ENCODE data around the gene RANBP17.

RANBP17 gene

GRCh38 chr5:171299228-171299627 lies 437.4 kb downstream of the RANBP17 start (continued):
- 0 out of 2 replicates have a peak, but pooled peaks have one; percentile 17 for TF ChIP-seq MZF1 (tag by site-specific recombination; IDR thresholded peaks at IDR 0.05; ENCODE audit: borderline replicate concordance)
- TF ChIP-seq KLF10 (tag by site-specific recombination; IDR thresholded peaks at IDR 0.05), result 0 out of 2 replicates have a peak, but pooled peaks have one; percentile 14
- no peak for TF ChIP-seq ZNF391 (tag by site-specific recombination; IDR thresholded peaks at IDR 0.05; ENCODE audit: borderline replicate concordance, low read depth)
- no peak; the same call in 1 of the 2 replicates for TF ChIP-seq ZNF664 (tag by site-specific recombination; IDR thresholded peaks at IDR 0.05)
- no peak for TF ChIP-seq ZNF133 (tag by site-specific recombination; IDR thresholded peaks at IDR 0.05)
- TF ChIP-seq IKZF3 (tag by site-specific recombination; IDR thresholded peaks at IDR 0.05), result peak; percentile 54
- TF ChIP-seq CTCF (tag by site-specific recombination; IDR thresholded peaks at IDR 0.05), result no peak
- peak; percentile 81 for TF ChIP-seq OSR2 (tag by site-specific recombination; IDR thresholded peaks at IDR 0.05)
- no peak for TF ChIP-seq ZNF394 (tag by site-specific recombination; IDR thresholded peaks at IDR 0.05; ENCODE audit: borderline replicate concordance)
- peak; percentile 61; the same call in 1 of the 2 replicates for TF ChIP-seq FEZF1 (tag by site-specific recombination; IDR thresholded peaks at IDR 0.05)
- TF ChIP-seq ZNF521 (tag by site-specific recombination; IDR thresholded peaks at IDR 0.05), result no peak
- TF ChIP-seq ZNF404 (tag by site-specific recombination; IDR thresholded peaks at IDR 0.05), result no peak
- no peak for TF ChIP-seq TRIM28 (IDR thresholded peaks at IDR 0.05; ENCODE audit: borderline replicate concordance, low read length)
- no peak for TF ChIP-seq ZSCAN18 (tag by site-specific recombination; IDR thresholded peaks at IDR 0.05)

- H3K9me3 ChIP-seq (ENCODE audit: control insufficient read depth, insufficient read depth, low read depth, low read length), result no peaks in the 10 kb centered on the region
- peaks cover 0 to 6% of the 10 kb centered on the region in 2 experiments; a peak in 1 of 3 replicates for H3K36me3 ChIP-seq (ENCODE audit: control insufficient read depth in 2 of 2, insufficient read depth in 1 of 2, low read length in 2 of 2)
- CTCF ChIA-PET, result no interaction called here
- H3K27ac ChIP-seq (ENCODE audit: extremely low read depth, low read depth, low read length), result no peak overlapping the region
- TF ChIP-seq ZNF449 (tag by site-specific recombination; IDR thresholded peaks at IDR 0.05), result peak; percentile 38; the same call in 1 of the 2 replicates
- no peak for TF ChIP-seq GLIS1 (tag by site-specific recombination; IDR thresholded peaks at IDR 0.05)
- TF ChIP-seq ZNF629 (tag by site-specific recombination; IDR thresholded peaks at IDR 0.05), result no peak
- peak; percentile 22; the same call in 1 of the 2 replicates for TF ChIP-seq SCRT2 (tag by site-specific recombination; IDR thresholded peaks at IDR 0.05)
- 0 out of 2 replicates have a peak, but pooled peaks have one; percentile 22 for TF ChIP-seq TCF7L2 (IDR thresholded peaks at IDR 0.05; ENCODE audit: borderline replicate concordance, low read depth, low read length)
- POLR2A ChIA-PET, result interaction anchor here (1.7 kb wide), 1 partner anchor 9 kb away, joined by 4 read pairs; the partner anchor contains the start of gene TLX3
- no peak overlapping the region for H3K4me3 ChIP-seq (ENCODE audit: low read depth, low read length)
- H3K4me1 ChIP-seq (ENCODE audit: control insufficient read depth, insufficient read depth, low read length), result peaks cover 27% of the 10 kb centered on the region
Observed at GRCh38 chr5:171299851-171300250, 438.0 kb downstream of the RANBP17 start.

GRCh38 chr5:171300358-171300757 lies 438.5 kb downstream of the RANBP17 start:
- no peak overlapping the region for H3K4me3 ChIP-seq (ENCODE audit: low read depth, low read length)
- peaks cover 0 to 6% of the 10 kb centered on the region in 2 experiments; a peak in 1 of 3 replicates for H3K36me3 ChIP-seq (ENCODE audit: control insufficient read depth in 2 of 2, insufficient read depth in 1 of 2, low read length in 2 of 2)
- H3K27ac ChIP-seq (ENCODE audit: extremely low read depth, low read depth, low read length), result no peak overlapping the region
- ChIA-PET CTCF (no interaction called here), POLR2A (interaction anchor here (1.7 kb wide), 1 partner anchor 8 kb away, joined by 4 read pairs; the partner anchor contains the start of gene TLX3)
- peaks cover 24% of the 10 kb centered on the region for H3K4me1 ChIP-seq (ENCODE audit: control insufficient read depth, insufficient read depth, low read length)
- no peaks in the 10 kb centered on the region for H3K9me3 ChIP-seq (ENCODE audit: control insufficient read depth, insufficient read depth, low read depth, low read length)
- TF ChIP-seq FEZF1 (tag by site-specific recombination; IDR thresholded peaks at IDR 0.05), result no peak
- no peak for TF ChIP-seq ZNF660 (tag by site-specific recombination; IDR thresholded peaks at IDR 0.05)
- no peak for TF ChIP-seq ZNF670 (tag by site-specific recombination; IDR thresholded peaks at IDR 0.05; ENCODE audit: low read depth)
- no peak for TF ChIP-seq TCF7L2 (IDR thresholded peaks at IDR 0.05; ENCODE audit: borderline replicate concordance, low read depth, low read length)
